GM15510 (cell line): ENCODE measurements around the gene GTF2IRD2.
"Not testable (repeated sequence)": the region's sequence is repeated elsewhere in the genome, so short reads cannot be mapped to it uniquely, and the experiment has no call there.

Experiments
- POLR2A ChIP-seq: IDR thresholded peaks from 3 replicates; pipeline ENCODE4 v1.6.1; 2011; ENCODE audit warnings: borderline replicate concordance; ENCODE audit not compliant: insufficient read length; ENCODE audit errors: extremely low read depth

GTF2IRD2 gene

GRCh38 chr7:74850833-74851721, at the start of gene GTF2IRD2:
Gene GTF2IRD2 (minus strand): TSS chr7:74851605. CDS start chr7:74836378, 15,227 bp downstream.
- not testable (repeated sequence) for TF ChIP-seq POLR2A

GRCh38 chr7:74890158-74891123, 39.0 kb upstream of the GTF2IRD2 start:
- TF ChIP-seq POLR2A: peak; percentile 54

DNA sequence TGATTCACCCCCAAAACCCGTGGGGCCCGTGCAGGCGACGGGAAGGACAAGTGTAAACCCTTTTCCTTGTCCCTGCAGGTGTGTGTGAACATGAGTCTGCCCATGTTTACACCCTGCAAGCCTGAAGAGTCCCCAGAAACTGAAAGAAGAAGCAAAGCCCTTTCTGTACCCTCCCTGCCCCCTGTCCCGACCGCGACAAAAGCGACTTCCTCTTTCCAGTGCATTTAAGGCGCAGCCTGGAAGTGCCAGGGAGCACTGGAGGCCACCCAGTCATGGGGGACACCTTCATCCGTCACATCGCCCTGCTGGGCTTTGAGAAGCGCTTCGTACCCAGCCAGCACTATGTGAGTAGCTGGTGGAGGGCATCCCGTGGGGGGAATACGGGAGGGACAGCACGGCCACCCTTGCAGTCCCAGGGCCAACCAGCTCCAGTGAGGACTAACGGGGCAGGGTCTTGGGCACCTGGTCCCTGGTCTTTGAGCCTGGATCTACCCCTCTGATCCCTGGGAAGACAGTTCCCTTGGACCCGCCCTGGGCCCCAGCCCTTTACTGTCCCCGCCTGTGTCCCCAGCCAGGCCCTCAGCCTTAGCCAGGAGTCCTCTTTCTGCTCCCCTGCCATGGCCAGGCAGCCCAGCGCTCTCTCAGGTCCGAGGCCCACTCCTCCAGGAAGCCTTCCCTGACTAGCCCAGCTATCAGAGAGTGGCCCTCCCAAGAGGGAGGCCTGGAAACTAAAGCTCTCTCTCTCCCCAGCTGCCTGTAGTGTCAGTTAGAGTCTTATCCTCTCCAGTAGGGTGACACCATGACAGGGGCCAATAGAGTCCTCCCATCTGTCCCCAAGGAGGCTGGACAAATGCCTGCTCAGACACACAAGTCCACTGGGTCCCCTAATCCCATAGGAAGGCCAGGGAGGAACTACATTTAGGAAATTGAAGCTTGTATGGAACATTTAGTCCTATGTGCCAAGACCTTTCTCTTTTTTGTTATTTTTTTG, 77.3 kb downstream of the GTF2IRD2 start, which contains the start of gene NCF1:
NCF1 (plus strand) TSS at position 252 of the 991 bp plus-strand sequence; CDS start at position 273, 21 bp downstream.
- TF ChIP-seq POLR2A: not testable (repeated sequence)
